Cardiac muscle cell (in vitro differentiated cells and primary cell): ENCODE results near the gene POU2AF1. TPM values are rescaled to one million over a fixed set of nuclear protein-coding genes. Genes with fewer than 3 reads are reported as not detected.

Experiments
- DNase-seq, 2 donors: peaks; one replicate each; pipeline versions ENCODE4 v3.0.0 to v3.0.0-alpha.2; 2010 to 2017; ENCODE audit warnings: low read depth in 1 of 2, low spot score in 1 of 2
- H3K27ac ChIP-seq: fragments of 200-600 bp; sonication (generic); 2 replicates; pipeline ENCODE4 v1.5.1; 2016
- H3K27me3 ChIP-seq: fragments of 200-600 bp; sonication (generic); 2 replicates; pipeline ENCODE4 v1.6.0; 2016; ENCODE audit warnings: control low read depth
- H3K36me3 ChIP-seq: fragments of 200-600 bp; sonication (generic); 2 replicates; pipeline ENCODE4 v1.5.1; 2016; ENCODE audit warnings: control low read depth
- H3K4me1 ChIP-seq: fragments of 200-600 bp; sonication (generic); 2 replicates; pipeline ENCODE4 v1.8.1; 2017; ENCODE audit warnings: low read depth, mild to moderate bottlenecking, mixed run types
- H3K4me3 ChIP-seq: fragments of 200-600 bp; sonication (generic); 2 replicates; pipeline ENCODE4 v1.5.1; 2016; ENCODE audit warnings: mild to moderate bottlenecking
- H3K9me3 ChIP-seq: fragments of 200-600 bp; sonication (generic); 2 replicates; pipeline ENCODE4 v1.5.1; 2017; ENCODE audit warnings: low read depth, mild to moderate bottlenecking, control low read depth
- CTCF ChIP-seq: IDR thresholded peaks from 2 replicates; pipeline ENCODE4 v1.5.1; 2012; ENCODE audit warnings: low read depth, mild to moderate bottlenecking, low read length
- polyA plus RNA-seq: library from polyadenylated mRNA; unstranded; fragments of >200 nt; fragmentation: Nextera tagmentation; extraction: Ambion mirVana; gene quantifications from 2 replicates; pipeline ENCODE4 v1.2.1, GENCODE V29; 2016
- total RNA-seq: library from RNA; depleted of rRNA; stranded (reverse); fragments of >200 nt; gene quantifications from 2 replicates; pipeline ENCODE4 v1.2.3, GENCODE V29; 2016

The POU2AF1 gene
- total and polyA plus RNA-seq, 2 experiments from 2014 or later: not detected

DNA sequence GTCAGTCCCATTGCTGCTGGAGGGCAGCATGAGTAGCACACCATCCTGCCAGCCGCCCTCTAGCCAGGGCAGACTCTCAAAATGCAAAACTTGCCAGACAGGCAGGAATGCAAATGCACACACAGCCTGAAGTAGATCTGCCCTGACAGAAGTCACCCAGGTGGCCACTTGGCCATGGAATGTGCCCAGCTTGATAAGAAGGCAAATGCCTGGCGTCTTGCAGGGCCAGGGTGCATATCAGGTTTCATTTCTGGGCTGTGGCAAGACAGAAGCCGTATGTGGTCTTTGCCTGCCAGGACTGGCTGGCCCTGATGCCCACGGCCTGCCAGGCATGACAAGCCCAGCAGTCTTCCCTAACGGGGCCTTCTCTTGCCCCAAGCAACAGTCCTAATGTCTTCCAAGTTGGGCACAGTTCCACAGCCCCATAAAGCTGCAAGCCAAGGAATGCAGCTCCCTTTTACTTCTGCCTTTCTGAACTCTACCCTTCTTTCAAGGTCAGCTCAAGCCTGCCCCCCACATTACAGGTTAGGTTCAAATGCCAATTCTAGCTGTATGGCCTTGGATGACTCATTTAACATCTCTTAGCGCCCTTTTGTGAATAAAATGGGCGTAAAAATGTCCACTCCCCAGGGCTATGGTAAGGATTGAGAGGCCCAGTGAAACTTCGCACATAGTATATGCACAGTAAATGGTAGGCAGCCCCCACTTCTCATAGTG is 51.0 kb downstream of the POU2AF1 start:
- Histone ChIP-seq H3K4me1 (no peaks in the 10 kb centered on the region), H3K36me3 (no peaks in the 10 kb centered on the region), H3K4me3 (no peak overlapping the region), H3K27ac (no peak overlapping the region), H3K9me3 (no peaks in the 10 kb centered on the region), H3K27me3 (no peaks in the 10 kb centered on the region)
- TF ChIP-seq CTCF: no peak
- peak in 1 of 2 donors; percentile 50 for DNase-seq

- no peak for TF ChIP-seq CTCF
- Histone ChIP-seq H3K27ac (no peak overlapping the region), H3K27me3 (no peaks in the 10 kb centered on the region), H3K4me3 (no peak overlapping the region), H3K9me3 (no peaks in the 10 kb centered on the region), H3K4me1 (no peaks in the 10 kb centered on the region), H3K36me3 (no peaks in the 10 kb centered on the region)
- DNase-seq: no peak
Measured at GRCh38 chr11:111326824-111327223, 52.3 kb downstream of the POU2AF1 start.

DNA sequence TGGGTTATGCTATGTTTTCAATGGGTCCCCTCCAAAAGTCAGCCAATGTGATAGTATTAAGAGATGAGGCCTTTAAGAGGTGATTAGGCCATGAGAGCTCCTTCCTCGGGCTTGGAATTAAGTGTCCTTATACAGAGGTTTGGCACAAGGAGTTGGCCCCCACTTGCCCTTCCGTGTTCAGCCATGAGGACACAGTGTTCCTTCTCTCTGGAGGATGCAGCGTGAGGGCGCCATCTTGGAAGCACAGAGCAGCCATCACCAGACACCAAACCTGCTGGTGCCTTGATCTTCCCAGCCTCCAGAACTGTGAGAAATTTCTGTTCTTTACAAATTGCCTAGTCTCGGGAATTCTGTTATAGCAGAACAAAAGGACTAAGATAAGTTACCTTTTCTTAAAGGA is 53.8 kb downstream of the POU2AF1 start:
- no peaks in the 10 kb centered on the region for H3K4me1 ChIP-seq
- H3K4me3 ChIP-seq: no peak overlapping the region
- DNase-seq: no peak
- no peak for TF ChIP-seq CTCF
- no peak overlapping the region for H3K27ac ChIP-seq
- H3K9me3 ChIP-seq: no peaks in the 10 kb centered on the region
- no peaks in the 10 kb centered on the region for H3K36me3 ChIP-seq
- no peaks in the 10 kb centered on the region for H3K27me3 ChIP-seq

DNA sequence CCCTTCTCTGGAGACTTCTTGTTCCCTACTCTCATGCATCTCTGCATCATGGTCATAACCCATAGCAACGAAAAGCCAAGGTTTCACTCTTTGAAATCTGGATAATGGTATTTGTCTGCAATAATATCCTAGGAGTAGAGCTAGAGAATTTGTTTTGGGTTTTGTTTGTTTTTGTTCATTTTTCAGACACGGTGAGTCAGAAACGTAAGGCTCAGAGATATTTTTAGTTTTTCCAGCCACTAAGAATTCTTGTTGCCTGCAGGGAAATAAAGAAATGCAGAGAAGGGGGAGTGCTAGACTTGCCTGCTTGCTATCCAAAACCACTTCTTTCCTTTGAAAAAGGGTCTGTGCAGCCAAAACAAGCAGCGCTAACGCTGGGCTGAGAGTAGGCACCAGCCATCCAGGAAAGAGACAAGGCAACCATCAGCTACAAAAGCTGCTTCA is 54.8 kb downstream of the POU2AF1 start:
- TF ChIP-seq CTCF: no peak

GRCh38 chr11:111322534-111322933 is 56.5 kb downstream of the POU2AF1 start:
- no peaks in the 10 kb centered on the region for H3K9me3 ChIP-seq
- TF ChIP-seq CTCF: no peak
- H3K4me1 ChIP-seq: no peaks in the 10 kb centered on the region
- H3K27ac ChIP-seq: no peak overlapping the region
- H3K36me3 ChIP-seq: no peaks in the 10 kb centered on the region
- DNase-seq: no peak
- no peak overlapping the region for H3K4me3 ChIP-seq
- H3K27me3 ChIP-seq: no peaks in the 10 kb centered on the region

More for the DNA sequence above, 54.8 kb downstream of the POU2AF1 start:
- H3K4me3 ChIP-seq: no peak overlapping the region
- no peaks in the 10 kb centered on the region for H3K27me3 ChIP-seq
- H3K9me3 ChIP-seq: no peaks in the 10 kb centered on the region
- H3K27ac ChIP-seq: no peak overlapping the region
- peak in 1 of 2 donors; percentile 15 for DNase-seq
- no peaks in the 10 kb centered on the region for H3K36me3 ChIP-seq
- H3K4me1 ChIP-seq: no peaks in the 10 kb centered on the region
